GM18868 (cell line): ENCODE data around the gene YLPM1.

Source experiments
- ATAC-seq: cut with Tn5 transposase; IDR thresholded peaks from one replicate; pipeline ENCODE4 v1.9.1; 2021; ENCODE audit warnings: mild to moderate bottlenecking, moderate library complexity; ENCODE audit not compliant: unreplicated experiment

The YLPM1 gene

DNA sequence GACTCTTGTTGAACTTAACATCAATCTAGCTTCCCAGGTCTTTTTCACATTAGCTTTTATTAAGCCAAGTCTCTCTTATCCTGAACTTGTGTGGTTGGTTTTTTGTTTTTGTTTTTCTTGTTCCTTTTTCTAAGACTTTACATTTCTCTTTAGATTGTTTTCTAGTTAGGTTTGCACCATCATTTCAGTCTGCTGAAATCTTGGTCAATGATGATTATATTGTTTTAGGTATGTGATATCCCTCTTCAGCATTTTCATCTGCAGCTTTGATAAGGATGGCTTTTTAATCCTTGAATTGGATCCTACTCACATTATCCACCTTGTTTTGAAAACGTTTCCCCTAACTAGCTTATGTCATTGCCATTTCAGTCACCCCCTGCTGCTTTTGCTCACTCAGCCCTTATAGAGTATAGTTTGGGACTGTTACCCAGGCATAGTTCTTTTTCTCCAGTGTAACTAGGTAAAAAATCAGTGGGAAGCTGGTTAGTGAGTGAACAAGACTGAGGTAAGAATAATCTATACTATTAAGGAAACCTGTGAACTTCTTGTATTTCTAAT is 22.0 kb downstream of the YLPM1 start:
- no peak for ATAC-seq

DNA sequence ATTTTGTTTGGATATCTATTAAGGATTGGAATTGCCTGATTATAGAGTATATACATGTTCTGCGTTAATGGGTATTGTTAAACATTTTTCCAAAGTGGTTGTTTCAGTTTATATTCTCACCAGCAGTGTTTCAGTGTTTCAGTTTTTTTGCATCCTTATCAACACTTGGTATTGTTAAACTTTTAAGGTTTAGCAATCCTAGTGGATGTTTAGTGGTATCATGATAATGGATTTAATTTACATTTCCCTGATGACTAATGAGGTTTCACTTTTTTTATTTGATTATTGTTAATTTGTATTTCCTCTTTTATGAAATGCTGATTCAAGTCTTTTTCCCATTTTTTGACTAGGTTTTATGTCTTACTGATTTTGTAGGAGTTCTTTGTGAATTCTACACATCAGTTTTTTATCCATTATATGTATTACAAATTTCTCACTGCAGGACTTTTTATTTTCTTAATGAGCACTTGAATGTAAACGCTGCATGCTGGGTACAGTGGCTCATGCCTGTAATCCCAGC is 23.7 kb downstream of the YLPM1 start:
- ATAC-seq, result no peak

DNA sequence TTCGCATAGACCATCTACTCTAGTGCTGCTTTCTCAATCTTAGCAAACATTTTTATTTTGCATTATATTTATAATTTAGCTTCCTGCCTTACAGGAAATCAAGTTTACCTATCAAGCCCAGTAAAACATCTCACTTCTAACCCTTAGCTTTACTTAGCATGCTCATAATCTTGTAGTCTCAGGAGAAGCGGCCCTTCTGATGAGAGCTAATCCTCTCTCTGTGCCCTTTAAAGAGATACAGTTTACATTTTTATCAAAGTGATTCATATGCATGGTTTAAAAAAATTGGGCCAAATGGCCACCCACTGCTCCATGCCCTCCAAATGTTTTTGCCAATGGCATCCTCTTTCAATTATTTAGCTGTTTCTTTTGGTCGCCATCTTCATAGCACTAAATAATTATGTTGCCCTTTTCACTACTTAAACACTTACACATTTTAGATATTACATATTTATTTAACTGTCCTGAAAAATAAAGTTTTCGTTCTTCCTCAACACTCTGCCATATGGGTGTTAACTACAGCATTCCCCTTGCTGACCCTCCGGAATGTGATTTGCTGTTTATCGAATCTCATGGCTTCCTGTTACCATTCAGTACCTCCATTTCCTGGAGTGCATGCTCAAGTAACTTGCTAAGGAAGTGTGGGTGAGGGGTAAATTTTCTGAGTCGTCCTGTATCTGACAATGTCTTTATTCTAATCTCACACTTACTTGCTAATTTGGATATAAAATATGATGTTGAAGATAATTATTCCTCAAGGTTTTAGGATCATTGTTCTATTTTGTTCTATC is 29.3 kb downstream of the YLPM1 start:
- no peak for ATAC-seq

DNA sequence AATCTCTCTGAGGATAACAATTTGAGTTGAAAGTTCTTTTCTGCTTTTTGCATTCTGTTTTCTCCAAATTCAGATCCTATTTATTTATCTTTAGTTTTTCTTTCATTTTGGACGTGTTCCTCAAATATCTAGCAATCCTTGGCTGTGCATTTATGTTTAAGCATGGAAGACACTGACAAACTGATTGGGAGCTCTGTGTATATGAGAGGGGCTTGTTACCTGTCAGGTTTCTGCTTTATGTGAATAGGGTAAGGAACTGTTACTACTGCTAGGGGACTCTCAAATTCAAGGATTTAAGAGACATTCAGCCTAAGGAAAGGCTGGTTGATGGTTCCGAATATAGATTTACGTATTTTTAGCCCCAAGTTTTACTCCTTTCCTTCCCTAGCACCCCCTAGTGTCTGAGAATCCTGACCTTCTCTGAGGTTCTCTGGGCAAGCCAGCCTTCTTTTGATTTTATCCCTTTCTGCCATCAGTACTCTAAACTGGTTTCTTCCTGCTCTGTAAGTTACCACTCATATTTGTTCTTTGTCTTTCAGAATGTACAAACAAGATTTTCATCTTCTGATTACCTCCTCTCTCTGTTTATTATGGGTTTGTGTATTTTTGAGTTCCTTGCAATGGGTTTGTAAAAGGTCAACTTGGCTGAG is 30.5 kb downstream of the YLPM1 start:
- ATAC-seq, result no peak

DNA sequence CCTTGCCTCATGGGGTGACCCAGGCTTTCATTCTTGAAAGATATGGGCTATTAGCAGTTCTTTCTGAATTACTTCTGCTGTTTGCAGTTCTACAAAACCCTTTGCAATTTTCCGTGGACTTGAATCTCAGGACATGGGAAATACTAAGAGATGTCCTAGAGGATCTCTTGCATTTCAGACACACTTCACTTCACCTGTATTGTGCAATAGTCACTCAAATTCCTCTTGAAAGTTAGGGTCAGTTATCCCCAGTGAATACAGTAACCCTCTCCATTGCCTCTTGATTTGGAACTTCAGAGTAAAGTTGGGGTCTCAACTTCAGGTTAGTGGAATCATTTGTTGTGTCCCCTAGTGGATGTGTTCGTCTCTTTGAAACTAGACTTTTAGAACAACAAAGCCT is 31.8 kb downstream of the YLPM1 start:
- no peak for ATAC-seq

DNA sequence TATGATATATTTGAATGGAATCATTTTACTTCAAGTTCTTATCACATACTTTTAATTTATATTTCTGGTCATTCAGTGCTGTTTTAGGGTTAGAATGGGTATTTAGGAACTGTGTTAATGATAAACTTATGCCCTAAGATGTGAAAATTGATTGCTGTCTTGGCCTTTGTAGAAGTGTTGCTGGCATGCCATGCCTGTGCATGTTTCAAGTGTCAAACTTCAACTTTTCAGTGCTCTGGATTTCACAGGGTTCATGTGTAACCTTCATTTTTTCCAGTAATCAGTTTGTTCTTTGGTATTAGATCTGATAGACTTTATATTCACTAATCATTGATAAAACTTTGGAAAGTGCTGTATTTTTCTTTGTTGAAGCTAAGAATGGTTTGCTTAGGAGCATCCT is 36.6 kb downstream of the YLPM1 start:
- ATAC-seq, result no peak

DNA sequence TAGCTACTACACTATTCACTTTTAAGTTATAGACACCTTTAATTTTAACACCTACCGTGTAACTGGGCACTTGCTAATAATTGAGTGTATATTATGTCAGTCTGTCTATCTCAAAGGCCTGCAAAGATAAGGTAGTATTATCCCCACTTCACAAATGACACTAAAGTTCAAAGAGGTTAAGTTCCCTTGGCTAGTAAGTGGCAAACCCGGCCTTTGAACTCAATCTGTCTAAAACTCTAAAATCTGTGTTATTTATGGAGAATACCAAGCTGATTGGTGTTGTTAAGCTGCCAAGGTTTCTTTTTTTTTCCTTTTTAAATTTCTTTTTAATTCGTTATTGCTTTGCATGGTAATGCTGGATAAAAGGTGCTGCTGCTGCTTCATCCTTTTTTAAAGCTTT is 37.7 kb downstream of the YLPM1 start:
- no peak for ATAC-seq

DNA sequence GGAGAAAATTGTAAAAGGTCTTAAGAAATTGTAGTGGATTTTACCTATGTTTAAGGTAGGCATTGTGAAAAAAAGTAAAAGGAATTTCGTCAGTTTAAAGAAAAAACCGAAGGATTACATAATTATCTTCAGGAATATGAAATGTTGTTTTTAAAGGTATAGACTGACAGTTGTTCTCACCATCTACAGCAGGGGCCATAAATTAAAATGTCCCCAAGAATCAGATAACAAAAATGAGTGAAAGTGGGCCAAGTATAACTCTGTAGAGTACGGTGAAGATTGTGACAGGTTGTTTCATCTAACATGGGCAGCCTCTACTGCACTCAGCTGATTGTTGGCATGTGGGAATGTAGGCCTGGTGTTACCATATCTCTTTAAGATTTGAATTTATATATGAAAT is 38.3 kb downstream of the YLPM1 start:
- ATAC-seq, result no peak

DNA sequence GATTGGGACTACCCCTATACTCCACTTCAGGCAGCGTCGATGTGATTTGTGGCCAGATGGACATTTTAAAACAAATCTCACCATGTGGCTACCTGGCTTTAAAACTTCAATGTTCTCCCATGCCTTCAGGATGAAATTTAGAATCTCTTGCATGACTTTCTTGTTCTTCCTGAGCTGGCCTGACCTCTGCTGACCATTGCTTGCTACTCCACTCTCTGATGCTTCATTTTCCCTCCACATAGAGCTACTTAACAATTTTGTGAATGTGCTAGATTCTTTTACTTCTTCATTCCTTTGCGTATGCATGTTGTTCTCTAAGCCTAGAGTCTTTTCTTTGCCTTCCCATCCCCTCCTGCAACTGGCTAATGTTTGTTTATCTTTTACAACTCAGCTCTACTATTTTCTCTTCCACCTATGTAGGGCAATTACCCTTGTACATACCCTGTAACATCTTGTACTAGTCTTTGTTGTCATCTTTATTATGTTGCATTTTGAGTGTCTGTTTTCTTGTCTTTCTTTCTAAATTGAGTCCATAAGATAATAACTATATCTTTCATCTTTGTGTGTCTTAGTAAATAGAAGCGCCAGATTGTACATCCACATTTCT is 41.2 kb downstream of the YLPM1 start:
- ATAC-seq, result no peak

DNA sequence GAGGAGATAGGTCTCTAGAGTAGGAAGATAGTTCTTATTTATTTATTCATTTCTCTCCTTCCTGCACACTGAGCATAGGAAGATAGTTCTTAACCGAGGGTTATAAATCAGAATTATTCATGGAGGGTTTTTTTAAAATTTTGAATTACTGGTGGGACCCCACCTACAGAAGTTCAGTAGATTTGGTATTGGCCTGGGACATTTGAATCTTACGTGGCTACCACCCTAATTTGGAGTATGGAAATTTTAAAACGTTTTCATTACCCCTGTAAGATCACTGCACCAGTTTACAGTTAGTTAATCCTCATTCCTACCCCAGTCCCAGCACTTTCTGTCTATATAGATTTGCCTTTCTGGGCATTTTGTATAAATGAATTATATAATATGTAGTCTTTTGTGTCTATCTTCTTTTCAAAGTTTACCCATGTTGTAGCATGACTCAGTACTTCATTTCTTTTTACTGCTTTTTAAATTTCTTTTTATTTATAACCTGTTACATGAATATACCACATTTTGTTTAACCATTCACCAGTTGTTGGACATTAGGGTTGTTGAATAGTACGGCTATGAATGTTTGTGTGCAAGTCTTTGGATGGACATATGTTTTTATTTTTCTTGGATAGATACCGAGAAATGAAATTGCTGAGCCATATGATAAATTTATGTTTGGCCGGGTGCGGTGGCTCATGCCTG is 44.9 kb downstream of the YLPM1 start:
- ATAC-seq, result no peak

DNA sequence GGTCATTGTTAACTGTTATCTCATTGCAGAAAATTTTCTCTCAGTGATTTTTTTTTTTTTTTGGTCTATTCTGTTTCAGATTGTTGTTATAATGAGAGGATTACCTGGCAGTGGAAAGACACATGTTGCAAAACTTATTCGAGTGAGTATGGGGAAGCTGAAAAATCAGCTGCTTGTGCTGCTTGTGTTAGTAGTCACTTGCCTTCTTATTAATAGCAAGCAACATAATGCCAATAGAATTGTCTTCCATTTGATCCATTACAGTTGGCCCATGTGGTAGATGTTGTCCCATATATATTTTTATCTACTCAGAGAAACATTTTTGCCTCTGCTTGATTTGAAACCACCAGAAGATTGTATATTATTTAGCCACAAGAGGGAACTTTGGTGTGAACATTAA is 53.0 kb downstream of the YLPM1 start:
- no peak for ATAC-seq

DNA sequence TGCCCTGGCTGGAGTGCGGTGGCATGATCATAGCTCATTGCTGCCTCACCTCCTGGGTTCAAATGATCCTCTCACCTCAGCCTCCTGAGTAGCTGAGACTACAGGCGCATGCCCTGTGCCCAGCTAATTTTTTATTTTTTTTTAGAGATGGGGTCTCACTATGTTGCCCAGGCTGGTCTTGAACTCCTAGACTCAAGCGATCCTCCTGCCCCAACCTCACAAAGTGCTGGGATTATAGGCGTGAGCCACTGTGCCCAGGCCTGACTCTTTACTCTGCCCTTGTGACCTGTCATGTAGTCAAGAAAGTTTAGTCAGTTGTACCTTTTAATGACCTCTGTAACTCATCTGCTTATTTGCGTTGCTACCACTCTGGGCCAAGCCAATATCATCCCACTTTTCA is 57.2 kb downstream of the YLPM1 start:
- no peak for ATAC-seq

DNA sequence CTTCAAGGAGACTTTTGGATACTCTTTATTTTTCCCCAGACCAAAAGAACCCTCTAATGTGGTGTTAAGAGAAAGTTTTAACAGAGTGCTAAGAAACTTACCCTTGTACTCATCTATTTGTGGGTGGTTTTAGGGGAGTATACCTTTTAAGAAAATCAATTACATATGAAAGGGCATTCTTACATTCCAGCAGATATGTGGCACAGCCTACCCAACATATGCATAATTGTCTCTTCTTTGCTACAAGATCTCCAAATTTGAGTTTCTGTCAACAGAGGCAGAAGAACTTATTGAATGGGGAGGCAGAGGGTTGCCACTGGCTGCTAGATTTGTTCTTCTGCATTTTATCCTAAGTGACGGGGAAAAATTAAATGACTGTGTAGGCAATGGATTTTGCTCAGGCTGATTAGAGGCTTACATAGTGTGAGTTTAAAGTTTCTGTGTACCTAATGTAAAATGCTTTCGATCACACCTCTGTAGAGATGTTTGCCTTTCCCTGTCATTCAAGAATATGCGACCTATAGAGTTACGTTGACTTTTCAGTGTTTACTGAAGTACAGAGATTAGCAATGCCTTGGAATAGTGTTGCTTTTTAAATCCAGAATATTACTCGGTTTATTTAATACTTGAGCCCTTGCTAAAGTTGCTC is 58.3 kb downstream of the YLPM1 start:
- no peak for ATAC-seq

DNA sequence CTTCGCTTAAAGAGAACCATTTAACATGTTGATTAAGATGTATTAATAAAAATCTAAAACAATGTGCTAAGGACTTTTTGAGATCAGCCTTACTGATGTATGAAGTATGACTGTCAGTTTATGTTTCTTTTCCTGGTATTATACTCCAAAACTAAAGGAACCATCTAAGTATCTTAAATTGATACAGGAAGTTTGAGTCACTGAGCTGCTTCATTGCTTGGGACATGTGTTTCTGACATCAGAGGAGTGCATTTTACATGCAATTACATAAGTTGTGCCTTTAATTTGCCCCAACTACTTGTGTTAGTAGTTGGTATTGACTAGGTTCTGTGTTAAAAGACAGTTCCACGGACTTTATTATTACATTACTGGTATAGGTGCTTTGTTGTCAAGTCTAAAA is 61.9 kb downstream of the YLPM1 start:
- ATAC-seq, result no peak

DNA sequence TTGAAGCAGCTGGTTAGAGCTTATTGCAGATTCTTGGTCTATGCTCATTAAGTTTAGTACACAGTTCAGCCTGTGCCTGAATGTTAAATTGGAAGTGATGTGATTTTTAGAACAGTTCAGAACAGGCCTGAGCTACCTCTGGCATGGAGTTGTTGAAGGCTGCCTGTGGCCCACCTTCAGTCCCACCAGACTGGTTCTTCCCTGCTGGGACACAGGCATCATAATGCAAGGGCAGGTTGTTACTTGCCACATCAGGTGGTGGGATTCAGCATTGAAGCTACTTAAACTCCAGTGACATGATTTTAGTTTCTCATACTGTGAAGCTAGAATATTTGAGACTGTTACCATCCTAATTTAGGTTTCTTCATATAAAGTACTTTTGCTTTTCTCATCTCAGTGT is 63.5 kb downstream of the YLPM1 start:
- ATAC-seq, result no peak

DNA sequence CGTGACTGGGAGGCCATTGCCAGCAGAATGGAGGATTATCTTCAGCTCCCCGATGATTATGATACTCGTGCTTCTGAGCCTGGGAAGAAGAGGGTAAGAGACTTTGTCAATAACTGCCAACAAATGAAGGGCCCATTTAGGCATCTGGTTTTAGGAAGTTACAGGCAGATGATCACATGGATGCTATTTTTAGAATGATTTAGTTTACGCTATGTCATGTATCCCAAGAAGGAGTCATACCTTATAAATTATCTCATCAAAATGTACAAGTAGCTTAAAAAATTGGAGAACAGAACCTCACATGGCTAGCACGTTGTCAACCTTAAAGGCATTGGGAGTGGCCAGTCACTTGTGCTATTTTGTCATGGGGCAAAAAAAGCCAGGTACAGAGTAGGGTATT is 66.1 kb downstream of the YLPM1 start:
- ATAC-seq, result no peak

DNA sequence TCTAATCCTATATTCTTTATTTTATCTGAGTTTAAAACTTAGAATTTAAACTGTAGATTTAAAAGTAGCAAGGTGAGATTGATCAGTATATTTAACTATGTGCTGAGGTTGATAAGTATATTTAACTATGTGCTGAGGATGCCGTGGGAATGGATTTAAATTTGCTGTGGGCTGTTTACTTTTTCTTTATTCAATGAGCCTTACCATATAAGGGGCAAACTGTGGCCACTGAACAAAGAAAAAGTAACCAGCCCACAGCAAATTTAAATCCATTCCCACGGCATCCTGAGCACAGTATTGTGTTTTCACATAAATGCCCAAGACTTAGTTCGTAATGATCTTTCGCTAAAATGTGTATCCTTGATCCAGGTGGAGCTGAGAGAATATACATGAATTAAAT is 69.7 kb downstream of the YLPM1 start:
- no peak for ATAC-seq

DNA sequence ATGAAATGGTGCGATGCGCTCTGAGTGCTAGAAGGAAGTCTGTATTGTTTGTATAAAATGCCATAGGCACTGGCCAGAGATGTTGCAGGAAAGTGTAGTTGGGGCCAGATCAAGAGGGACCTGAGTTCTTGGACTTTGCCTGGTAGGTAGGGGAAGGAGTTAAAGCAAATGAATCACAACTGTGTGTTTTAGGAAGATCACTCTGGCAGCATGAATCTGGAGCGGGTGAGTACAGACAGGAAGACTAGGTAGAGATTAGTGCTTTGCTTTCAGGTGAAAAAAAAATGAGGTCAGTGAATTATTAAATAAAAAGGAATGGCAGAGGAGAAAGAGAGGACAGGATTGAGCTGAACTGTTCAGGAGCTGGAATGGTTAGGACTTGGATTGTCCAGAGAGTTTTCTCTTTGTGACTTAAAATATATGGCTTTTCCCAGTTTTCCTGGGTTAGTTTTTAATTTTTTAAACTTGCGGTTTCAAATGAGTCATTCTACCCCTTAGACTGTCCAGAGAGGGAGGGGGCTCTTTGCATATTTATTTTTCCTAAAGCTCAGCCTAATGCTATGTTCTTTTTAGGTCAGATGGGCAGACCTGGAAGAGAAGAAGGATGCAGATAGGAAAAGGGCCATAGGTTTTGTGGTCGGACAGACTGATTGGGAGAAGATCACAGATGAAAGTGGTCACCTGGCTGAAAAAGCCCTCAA is 71.7 kb downstream of the YLPM1 start:
- ATAC-seq, result no peak

DNA sequence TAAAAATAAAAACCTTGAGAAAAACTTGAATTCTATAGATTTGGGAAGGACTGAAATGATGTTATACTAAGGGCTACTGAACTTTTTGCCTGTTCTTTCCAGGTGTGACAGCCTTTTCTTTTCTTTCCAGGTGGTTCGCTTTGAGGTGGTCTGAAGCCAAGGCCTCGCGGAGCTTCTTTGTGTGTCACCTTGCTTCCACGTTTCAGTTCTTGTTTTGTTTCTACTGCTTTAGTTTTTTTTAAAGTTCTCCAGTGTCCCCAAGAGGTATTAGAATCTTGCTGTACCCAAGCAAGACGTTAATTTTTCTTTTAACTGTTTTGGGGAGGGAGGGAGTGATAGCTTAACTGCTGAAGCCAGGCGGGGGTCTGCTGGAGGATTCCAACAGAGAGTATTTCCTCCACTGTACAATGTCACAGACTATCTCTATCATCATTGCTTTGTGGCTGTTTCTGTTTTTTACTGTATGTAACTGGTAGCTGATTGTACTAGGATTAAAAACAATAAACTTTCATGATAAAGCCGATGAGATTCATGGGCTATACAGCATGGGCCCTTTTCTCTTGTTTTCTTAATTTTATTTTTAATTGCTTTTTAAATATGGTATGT is 72.6 kb downstream of the YLPM1 start:
- no peak for ATAC-seq
